Measurements from ENCODE around the gene L3MBTL4.
A peak's percentile ranks its signal among the peaks of the same experiment; 100 is the strongest.
"Not testable (repeated sequence)": the region's sequence is repeated elsewhere in the genome, so short reads cannot be mapped to it uniquely, and the experiment has no call there.

L3MBTL4 gene

GRCh38 chr18:6414723-6415417, at the start of gene L3MBTL4:
Gene L3MBTL4 (minus strand): TSS chr18:6414911. CDS start chr18:6311625, 103,286 bp downstream.
- DNase-seq (ENCODE audit: low read depth in 3 of 3): peak in 1 of 3 experiments; percentile 1

GRCh38 chr18:6452194-6452593, 37.5 kb upstream of the L3MBTL4 start:
- no peak for DNase-seq (ENCODE audit: low read depth in 3 of 3)

DNA sequence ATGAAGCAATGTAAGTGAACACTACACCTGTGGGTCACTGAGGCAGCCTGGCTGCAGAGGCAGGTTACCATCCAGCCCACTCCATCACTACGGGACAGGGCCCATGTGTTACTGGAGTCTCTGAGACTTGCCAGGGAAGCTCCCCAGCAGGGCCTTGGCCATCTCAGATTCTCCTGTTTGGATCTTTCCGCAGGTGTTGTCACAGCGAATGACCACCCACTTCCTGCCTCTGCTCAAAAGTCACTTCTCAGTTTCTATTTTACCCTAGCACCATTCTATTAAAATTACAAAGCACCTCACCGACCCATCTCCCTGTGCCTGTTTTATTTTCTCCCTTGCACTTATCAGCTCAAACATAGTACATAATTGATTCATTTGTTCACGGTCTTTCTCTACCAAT, 34.5 kb upstream of the L3MBTL4 start:
- no peak for DNase-seq (ENCODE audit: low read depth in 3 of 3)

GRCh38 chr18:6444466-6445228, 29.9 kb upstream of the L3MBTL4 start:
- no peak for DNase-seq (ENCODE audit: low read depth in 3 of 3)

GRCh38 chr18:6441200-6441599, 26.5 kb upstream of the L3MBTL4 start:
- no peak for DNase-seq (ENCODE audit: low read depth in 3 of 3)

DNA sequence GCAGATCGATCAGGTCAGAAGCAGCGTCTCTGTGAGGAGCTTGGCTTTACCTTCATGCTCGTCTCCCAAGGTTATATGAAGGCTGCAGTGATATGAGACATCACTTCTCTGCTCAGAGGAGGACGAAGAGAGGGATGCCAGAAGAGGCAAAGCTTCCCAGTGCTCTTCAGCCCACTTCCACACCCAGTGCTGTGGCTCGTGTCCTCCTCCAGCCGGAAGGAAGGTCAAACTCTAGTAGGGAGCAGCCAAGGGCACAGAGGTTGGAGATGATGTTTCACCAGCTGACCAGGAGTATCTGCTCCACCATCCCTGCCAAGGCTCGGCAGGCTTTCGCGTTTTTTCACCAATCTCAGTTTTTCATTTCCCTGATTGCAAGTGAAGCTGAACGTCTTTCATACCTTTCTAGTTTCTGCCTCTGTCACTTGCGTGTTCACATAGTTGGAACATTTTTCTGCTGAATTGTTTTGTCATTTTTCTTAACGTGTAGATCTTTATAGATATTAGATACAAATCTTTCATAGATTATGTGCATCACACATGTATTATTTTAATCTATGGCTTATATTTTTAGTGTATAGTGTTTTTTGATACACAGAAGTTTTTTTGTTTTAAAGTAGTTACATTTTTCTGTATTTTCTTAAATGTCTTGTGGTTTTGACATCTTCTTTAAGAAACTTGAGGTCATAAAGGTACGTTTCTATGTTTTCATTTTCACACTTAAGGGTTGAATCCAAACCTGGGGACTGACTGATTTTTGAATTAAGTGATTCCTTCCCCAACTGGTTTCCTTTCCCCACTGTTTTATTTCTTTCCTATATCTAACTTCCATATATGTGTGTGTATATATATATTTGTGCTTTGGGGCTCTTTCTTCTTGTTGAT, 23.5 kb upstream of the L3MBTL4 start:
- DNase-seq (ENCODE audit: low read depth in 3 of 3): no peak

- DNase-seq (ENCODE audit: low read depth in 3 of 3): no peak
Measured at GRCh38 chr18:6435731-6436130, 21.0 kb upstream of the L3MBTL4 start.

- DNase-seq (ENCODE audit: low read depth in 3 of 3): no peak
Measured at GRCh38 chr18:6434987-6435709, 20.4 kb upstream of the L3MBTL4 start.

GRCh38 chr18:6434481-6434880, 19.8 kb upstream of the L3MBTL4 start:
- DNase-seq (ENCODE audit: low read depth in 3 of 3): no peak

DNA sequence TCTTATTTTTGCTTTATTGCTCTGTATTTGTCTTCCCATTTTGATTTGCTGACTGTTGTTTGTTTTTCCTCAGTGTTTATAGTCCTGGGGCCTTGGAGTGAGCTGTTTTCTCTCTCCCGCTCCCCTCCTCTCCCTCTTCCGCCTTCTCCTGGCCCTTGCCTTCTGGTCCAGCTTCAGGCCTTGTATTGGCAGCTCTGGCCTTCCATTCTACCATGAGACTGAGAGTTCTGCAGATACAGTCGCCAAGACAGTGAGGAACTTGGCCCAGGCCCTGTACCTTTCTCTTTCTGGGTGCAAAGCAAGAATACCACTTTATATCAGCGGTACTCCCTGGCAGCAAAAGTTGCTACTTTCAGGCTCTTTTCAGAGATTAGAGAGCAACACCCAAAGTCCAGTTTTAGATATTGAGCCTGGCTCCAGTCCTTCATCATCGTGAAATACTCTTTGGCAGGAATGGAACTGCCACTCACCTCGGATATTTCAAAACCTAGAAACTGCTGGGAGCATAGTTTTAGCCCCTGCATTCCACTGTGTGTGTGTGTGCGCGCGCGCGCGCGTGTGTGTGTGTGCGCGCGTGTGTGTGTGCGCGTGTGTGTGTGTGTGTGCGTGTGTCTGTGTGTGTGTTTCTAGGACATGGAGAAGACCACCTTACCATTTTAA, 17.1 kb upstream of the L3MBTL4 start:
- no peak for DNase-seq (ENCODE audit: low read depth in 3 of 3)

DNA sequence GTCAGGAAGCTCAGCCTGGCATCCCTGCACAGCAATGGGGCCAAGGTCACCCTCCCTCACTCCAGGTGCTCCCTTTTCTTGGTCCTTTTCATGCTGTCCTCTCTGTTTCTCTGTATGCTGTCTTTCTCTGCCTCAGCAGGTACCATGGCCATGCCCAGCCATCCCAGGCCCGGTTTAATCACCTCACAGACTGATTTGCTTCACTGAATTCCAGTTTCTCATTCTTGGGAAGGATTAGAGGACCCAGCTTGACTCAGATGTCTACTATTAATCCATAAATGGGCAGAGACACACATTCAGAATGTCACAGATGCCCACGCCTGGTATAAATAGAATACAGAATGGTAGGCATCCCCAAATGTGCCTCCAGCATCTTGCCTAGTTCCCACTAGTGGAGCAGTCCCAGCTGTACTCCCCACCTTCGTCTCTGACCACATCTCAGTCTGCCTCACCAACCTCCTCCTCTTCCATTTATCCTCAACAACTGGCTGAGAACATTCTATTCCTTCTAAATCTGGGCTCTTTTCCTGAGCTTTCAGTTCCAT, 14.2 kb upstream of the L3MBTL4 start:
- no peak for DNase-seq (ENCODE audit: low read depth in 3 of 3)

GRCh38 chr18:6427286-6427685, 12.6 kb upstream of the L3MBTL4 start:
- DNase-seq (ENCODE audit: low read depth in 3 of 3): no peak

- no peak for DNase-seq (ENCODE audit: low read depth in 3 of 3)
Measured at GRCh38 chr18:6423289-6423688, 8.6 kb upstream of the L3MBTL4 start.

DNA sequence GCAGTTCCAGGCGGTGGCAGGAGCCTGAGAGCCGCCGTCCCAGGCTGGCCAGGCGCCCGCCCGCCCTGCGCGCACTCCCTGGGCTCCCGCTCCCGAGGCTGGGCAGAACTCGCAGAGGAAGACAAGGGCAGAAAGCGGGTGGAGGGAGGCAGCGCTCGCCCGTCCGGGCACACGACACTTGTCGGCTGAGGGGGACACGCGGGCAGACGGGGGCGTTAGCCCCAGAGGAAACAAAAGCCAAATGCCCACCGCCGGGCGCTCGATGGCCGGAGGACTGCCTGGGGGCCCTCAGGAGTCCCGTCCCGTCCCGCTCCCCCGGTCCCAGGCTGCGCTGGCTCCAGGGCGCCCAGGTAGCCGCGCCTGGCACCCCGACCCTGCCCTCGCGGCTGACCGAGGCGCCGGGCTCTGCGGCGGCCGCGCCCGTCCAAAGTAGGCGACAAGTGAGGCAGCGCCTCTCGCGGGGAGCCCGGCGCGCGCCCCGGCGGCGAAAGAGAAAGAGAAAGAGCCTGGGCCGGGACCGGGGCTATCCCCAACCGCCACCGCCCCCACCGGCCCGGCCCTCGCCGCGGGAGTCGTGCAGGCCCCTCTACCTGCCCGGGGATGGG, 491 bp downstream of the L3MBTL4 start:
- DNase-seq (ENCODE audit: low read depth in 3 of 3): peak in 1 of 3 experiments; percentile 17

- DNase-seq (ENCODE audit: low read depth in 3 of 3): no peak
Measured at GRCh38 chr18:6413579-6414117, 1.1 kb downstream of the L3MBTL4 start.

GRCh38 chr18:6412933-6413472, 1.7 kb downstream of the L3MBTL4 start:
- DNase-seq (ENCODE audit: low read depth in 3 of 3): no peak

DNA sequence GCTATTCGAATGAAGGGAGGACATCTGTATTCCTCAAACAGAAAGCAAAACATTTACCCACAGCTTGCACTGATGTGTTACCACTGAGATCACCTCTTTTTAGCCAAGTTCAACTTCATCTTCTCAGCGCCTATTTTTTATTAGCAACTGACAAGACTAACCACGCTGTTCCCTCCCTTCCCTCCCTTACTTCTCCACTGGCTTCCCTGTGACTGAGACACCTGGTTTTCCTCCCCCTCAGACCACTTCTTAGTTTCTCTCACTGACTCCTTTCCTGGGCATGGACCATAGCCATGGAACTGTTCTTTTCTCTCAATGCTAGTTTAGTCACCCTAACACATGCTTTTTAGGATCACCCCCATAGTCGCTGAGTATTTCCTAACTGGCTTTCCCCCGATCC, 3.3 kb downstream of the L3MBTL4 start:
- DNase-seq (ENCODE audit: low read depth in 3 of 3): no peak

GRCh38 chr18:6409933-6410332, 4.8 kb downstream of the L3MBTL4 start:
- DNase-seq (ENCODE audit: low read depth in 3 of 3): no peak

- not testable (repeated sequence) for DNase-seq (ENCODE audit: low read depth in 3 of 3)
Measured at GRCh38 chr18:6408543-6408942, 6.2 kb downstream of the L3MBTL4 start.
